ENCODE results near the gene GPR157. TPM values are rescaled to one million over a fixed set of nuclear protein-coding genes. Genes with fewer than 3 reads are reported as not detected.

The GPR157 gene
- total RNA-seq, 4 donors from 2014 or later = 3.3 to 208 (median 10.4) TPM

DNA sequence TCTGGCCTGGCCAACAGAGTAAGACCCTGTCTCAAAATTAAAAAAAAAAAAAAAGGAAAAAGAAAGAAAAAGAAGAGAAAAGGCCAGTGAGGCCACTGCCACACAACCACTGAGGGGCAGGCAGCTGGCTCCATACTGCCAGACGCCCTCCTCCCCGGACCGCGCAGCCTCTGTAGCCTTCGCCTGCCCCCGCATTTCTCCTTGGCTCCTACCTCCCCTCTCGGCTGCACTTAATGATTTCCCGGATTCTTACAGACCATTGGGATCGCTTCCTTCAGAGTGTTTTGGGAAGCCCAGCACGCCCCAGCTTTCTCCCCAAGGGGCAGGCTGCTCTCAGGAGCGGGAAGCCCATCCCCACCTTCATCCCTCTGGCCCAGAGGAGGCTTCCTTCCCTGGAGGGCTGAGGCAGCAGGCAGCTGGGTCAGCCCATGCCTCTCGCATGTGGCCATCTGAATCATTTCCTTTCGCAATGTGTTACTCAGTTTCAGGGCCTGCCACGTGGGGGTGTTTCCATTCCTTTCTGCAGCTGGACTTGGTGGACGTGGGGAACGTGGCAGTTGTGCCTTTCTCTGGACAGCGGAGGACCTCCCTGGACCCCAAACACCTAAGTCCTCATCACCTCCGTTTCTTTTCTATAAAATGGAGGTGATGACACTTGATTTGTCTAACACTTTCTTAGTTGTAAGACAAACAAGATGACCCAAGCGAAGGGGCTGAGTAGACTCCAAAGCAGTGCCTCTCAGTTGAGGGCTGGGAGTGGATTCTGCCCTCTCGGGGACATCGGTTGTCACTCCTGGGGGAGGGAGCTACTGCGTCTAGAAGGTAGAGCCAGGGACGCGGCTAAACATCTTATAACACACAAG is 61.7 kb downstream of the GPR157 start:
- TF ChIP-seq POLR2A (IDR thresholded peaks at IDR 0.05) = no peak
- TF ChIP-seq, protein P1, sequence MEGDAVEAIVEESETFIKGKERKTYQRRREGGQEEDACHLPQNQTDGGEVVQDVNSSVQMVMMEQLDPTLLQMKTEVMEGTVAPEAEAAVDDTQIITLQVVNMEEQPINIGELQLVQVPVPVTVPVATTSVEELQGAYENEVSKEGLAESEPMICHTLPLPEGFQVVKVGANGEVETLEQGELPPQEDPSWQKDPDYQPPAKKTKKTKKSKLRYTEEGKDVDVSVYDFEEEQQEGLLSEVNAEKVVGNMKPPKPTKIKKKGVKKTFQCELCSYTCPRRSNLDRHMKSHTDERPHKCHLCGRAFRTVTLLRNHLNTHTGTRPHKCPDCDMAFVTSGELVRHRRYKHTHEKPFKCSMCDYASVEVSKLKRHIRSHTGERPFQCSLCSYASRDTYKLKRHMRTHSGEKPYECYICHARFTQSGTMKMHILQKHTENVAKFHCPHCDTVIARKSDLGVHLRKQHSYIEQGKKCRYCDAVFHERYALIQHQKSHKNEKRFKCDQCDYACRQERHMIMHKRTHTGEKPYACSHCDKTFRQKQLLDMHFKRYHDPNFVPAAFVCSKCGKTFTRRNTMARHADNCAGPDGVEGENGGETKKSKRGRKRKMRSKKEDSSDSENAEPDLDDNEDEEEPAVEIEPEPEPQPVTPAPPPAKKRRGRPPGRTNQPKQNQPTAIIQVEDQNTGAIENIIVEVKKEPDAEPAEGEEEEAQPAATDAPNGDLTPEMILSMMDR (IDR thresholded peaks at IDR 0.05) = no peak
- H3K27ac ChIP-seq = peak overlapping the region in 2 of 4 donors; percentile 46 to 65
- peak in 1 of 3 donors; percentile 76 for DNase-seq
- no peaks in the 10 kb centered on the region for H3K9me3 ChIP-seq
- H3K27me3 ChIP-seq = no peaks in the 10 kb centered on the region
- H3K36me3 ChIP-seq = no peaks in the 10 kb centered on the region
- H3K4me1 ChIP-seq = peaks cover 0 to 34% (median 0%) of the 10 kb centered on the region in 4 donors
- peak overlapping the region in 2 of 4 donors; percentile 30 to 56 for H3K4me3 ChIP-seq

DNA sequence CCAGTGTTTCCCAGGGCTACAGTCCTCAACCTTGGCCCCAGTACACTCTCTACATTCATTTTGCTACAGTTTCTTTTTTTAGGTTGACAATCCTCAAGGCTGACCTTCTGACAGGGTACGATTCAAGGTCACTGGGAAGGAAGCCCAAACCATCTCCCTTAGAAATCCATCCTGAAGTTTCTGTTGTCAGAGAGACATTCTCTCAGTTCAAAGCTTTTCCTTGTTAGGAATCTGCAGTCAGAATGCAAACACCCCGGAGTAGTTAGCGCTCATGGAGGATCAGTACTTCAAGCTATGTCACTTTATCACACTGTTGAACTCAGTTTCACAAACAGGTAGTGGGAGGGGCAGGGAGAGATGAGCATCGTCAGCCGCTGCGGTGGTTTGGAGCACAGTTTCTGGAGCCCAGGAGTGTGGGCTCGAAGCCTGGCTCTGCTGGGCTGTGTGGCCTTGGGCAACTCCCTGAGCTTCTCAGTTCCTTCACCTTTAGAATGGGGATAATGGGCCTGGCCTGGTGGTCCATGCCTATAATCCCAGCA is 63.6 kb downstream of the GPR157 start:
- Histone ChIP-seq H3K4me3 (peak overlapping the region in 1 of 4 donors; percentile 56), H3K9me3 (no peaks in the 10 kb centered on the region), H3K27ac (peak overlapping the region in 2 of 4 donors; percentile 29 to 78), H3K4me1 (peaks cover 0 to 31% (median 0%) of the 10 kb centered on the region in 4 donors), H3K36me3 (no peaks in the 10 kb centered on the region), H3K27me3 (no peaks in the 10 kb centered on the region)
- TF ChIP-seq, protein P1 (IDR thresholded peaks at IDR 0.05) = no peak
- TF ChIP-seq POLR2A (IDR thresholded peaks at IDR 0.05) = no peak
- DNase-seq = no peak

DNA sequence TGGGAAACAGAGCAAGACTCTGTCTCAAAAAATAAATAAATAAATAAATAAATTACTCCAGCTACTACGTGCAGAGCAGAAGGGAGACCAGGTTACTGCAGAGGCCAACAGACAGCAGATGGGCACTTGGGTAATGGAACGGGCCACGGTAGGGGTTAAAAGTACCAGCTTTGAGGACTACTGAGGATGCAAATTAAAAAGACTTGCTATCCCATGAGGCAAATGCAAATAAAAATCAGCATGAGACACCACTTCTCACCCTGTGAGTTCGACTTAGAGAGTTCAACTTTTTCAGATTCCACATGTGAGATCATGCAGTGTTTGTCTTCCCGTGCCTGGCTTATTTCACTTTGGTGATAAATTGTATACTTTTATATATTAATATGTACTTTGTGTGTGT is 66.1 kb downstream of the GPR157 start:
- TF ChIP-seq, protein P1 (IDR thresholded peaks at IDR 0.05) = no peak
- Histone ChIP-seq H3K27me3 (no peaks in the 10 kb centered on the region), H3K4me3 (no peak overlapping the region), H3K27ac (peak overlapping the region in 2 of 4 donors; percentile 26 to 84), H3K9me3 (no peaks in the 10 kb centered on the region), H3K36me3 (no peaks in the 10 kb centered on the region), H3K4me1 (peaks cover 0 to 15% (median 0%) of the 10 kb centered on the region in 4 donors)
- no peak for DNase-seq

DNA sequence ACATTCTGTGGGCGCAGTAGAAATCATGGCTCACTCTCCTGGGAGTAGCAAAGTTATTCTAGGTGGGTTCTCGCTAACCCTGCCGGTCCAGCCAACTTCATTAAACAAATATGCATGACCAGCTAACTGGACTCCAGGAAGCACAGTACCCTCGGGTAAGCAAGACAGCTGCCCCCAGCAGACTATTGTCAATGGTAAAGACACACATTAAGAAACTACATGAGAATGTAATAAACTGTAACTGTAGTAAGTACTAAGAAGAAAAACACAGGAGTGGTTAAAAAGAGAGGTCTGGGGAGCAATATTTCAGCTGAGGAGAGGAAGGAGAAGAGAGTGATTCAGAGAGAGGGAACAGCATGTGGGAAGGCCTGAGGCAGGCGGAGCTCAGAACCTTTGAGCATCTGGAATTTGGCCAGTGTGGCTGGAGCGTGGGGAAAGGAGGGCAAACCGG is 66.9 kb downstream of the GPR157 start:
- Histone ChIP-seq H3K4me1 (peaks cover 0 to 15% (median 0%) of the 10 kb centered on the region in 4 donors), H3K27me3 (no peaks in the 10 kb centered on the region), H3K27ac (peak overlapping the region in 3 of 4 donors; percentile 5 to 84 (median 29)), H3K4me3 (peak overlapping the region in 1 of 4 donors; percentile 14), H3K9me3 (no peaks in the 10 kb centered on the region), H3K36me3 (no peaks in the 10 kb centered on the region)
- no peak for TF ChIP-seq POLR2A (IDR thresholded peaks at IDR 0.05)
- TF ChIP-seq, protein P1 (IDR thresholded peaks at IDR 0.05) = no peak
- DNase-seq = no peak

DNA sequence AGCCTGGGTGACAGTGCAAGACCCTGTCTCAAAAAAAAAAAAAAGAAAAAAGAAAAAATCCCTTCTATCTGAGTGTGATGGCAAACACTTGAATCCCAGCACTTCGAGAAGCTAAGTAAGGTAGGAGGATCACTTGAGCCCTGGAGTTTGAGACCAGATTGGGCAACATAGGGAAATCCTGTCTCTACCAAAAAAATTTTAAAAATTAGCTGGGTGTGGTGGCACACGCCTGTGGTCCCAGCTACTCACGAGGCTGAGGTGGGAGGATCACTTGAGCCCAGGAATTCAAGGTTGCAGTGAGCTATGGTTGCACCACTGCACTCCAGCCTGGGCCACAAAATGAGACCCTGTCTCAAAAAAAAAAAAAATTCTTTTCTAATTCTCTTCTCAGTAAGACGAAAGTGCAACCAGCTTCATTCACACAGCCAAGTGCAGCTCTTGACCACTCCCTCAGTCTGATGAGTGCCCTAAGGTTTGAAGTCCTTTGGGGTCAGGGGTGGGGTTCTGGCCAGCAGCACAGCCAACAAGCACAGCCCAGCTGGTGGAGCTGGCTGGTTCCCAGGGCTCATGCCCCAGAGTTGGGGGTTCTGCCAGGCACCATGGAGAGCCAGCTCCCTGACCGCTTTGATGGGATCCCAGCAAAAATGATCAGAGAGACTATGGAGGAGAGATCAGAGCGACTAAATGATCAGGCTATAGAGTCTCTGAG is 67.5 kb downstream of the GPR157 start:
- no peaks in the 10 kb centered on the region for H3K9me3 ChIP-seq
- H3K4me1 ChIP-seq = peaks cover 0 to 15% (median 0%) of the 10 kb centered on the region in 4 donors
- peaks cover 0 to 5% (median 0%) of the 10 kb centered on the region in 3 donors for H3K36me3 ChIP-seq
- H3K27me3 ChIP-seq = no peaks in the 10 kb centered on the region
- H3K4me3 ChIP-seq = peak overlapping the region in 1 of 4 donors; percentile 14
- no peak for TF ChIP-seq POLR2A (IDR thresholded peaks at IDR 0.05)
- TF ChIP-seq, protein P1 (IDR thresholded peaks at IDR 0.05) = no peak
- peak in 2 of 3 donors; percentile 60 to 79 for DNase-seq
- H3K27ac ChIP-seq = peak overlapping the region in 2 of 4 donors; percentile 29 to 84

Data from Peyer's patch (tissue), 4 donors.